ENCODE results near the gene POLR1G. TPM values are rescaled to one million over a fixed set of nuclear protein-coding genes. Genes with fewer than 3 reads are reported as not detected.
A peak's percentile ranks its signal among the peaks of the same experiment; 100 is the strongest.

POLR1G gene
- total and polyA plus RNA-seq, 2 experiments from 2014 or later = 2.5 to 3.3 TPM

DNA sequence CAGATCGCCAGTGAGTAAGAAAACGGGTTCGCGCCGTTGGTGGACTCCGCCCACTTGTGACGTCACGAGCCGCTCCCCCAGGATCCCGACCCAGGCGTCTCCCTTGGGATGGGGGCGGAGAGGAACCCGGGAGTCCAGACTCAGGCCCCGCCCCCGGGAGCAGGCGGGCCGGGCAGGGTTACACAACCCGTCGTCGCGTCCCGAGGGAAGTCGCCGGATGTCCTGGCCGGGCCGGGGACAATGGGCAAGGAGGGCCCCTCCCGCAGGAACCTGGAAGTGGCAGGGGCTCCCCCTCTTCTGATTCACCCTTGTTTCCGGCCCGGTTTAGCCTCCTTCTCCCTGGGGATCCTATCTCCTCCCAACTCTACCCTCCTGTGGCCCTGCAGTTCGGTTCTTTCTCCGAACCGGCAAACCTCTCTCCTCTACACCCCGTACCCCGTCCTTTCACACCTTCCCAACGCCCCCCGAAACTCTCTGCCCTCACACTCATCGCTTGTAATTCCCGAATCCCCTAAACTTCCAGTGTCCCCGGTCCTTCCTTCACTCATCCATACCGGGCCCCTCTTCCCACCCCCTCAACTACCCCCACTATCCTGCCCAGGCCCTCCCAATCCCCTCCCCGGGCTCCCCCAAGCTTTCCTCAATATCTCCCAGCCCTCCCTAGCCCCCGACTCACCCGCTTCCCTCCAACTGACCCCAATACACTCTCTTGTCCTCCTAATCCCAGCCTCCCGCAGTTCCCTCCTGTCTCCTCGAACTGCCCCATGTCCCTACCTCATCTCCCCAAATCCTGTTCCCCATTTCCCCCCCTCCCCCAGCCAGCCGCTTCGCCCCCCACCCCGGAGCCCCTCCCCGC lies 37.2 kb downstream of the POLR1G start:
- no peaks in the 10 kb centered on the region for H3K79me2 ChIP-seq
- no peaks in the 10 kb centered on the region for H4K20me1 ChIP-seq (ENCODE audit: insufficient read depth, poor library complexity, severe bottlenecking)
- no peaks in the 10 kb centered on the region for H3K9me2 ChIP-seq (replicated peaks; ENCODE audit: insufficient read depth)
- no peaks in the 10 kb centered on the region for H3K36me3 ChIP-seq (replicated peaks; ENCODE audit: insufficient read depth, low read depth)
- WGBS (ENCODE audit: low lambda C conversion rate, missing lambda C conversion rate) = 4% methylated on average over 28 of the region's 49 CpGs
- H3K27me3 ChIP-seq = no peaks in the 10 kb centered on the region
- peak overlapping the region; percentile 30 for H3K4me3 ChIP-seq
- no peaks in the 10 kb centered on the region for H3K9me3 ChIP-seq (ENCODE audit: low read depth)
- H2AFZ ChIP-seq = peak overlapping the region; percentile 46
- peak overlapping the region; percentile 92 for H3K27ac ChIP-seq
- peak; percentile 98 for DNase-seq (ENCODE audit: low spot score)
- TF ChIP-seq EZH2 (IDR thresholded peaks at IDR 0.05; ENCODE audit: borderline replicate concordance) (no peak), CTCF (IDR thresholded peaks at IDR 0.05; ENCODE audit: poor library complexity) (no peak), EZH2phosphoT487 (IDR thresholded peaks at IDR 0.05; ENCODE audit: low read depth, severe bottlenecking, unreplicated experiment) (no peak)
- peak overlapping the region; percentile 86 for H3K4me2 ChIP-seq
- H3K4me1 ChIP-seq (ENCODE audit: insufficient read depth) = peaks cover 18% of the 10 kb centered on the region

DNA sequence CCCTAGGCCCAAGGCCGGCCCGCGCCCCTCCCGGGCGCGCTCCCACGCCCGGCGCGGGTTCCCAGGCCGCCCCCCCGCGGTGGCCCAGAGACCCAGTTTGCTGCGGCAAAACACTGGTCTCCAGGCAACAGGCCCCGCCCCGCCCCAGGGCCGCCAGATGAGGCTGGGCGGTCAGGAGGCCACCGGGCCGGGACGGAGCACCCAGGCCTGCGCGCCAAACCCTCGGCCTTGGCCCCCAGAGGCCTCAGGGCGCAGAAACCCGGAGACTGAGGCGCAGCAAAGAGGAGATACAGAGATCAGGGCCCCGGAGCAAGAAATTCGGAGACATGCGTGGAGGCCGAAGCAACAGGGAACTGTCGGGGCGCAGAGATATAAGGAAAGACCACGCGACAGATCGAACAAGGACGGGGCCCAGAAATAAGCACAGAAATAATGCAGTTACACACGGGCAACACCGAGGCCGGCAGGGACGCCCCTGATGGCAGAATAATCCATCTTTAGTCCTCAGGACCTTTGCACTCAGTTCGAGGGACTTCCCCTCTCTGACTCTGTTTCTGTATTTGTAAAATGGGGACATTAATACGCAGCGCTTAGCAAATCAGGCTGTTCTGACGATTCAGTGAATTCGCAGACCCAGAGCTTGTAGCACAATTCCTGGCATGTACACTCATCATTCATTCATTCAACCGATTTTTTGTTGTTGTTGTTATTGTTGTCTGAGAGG lies 38.0 kb downstream of the POLR1G start:
- 26% methylated on average over 36 of the region's 47 CpGs for WGBS (ENCODE audit: low lambda C conversion rate, missing lambda C conversion rate)
- Histone ChIP-seq H3K4me1 (ENCODE audit: insufficient read depth) (peaks cover 18% of the 10 kb centered on the region), H3K27me3 (no peaks in the 10 kb centered on the region), H3K4me3 (peak overlapping the region; percentile 2), H3K4me2 (peak overlapping the region; percentile 86), H4K20me1 (ENCODE audit: insufficient read depth, poor library complexity, severe bottlenecking) (no peaks in the 10 kb centered on the region), H3K79me2 (no peaks in the 10 kb centered on the region), H3K36me3 (replicated peaks; ENCODE audit: insufficient read depth, low read depth) (no peaks in the 10 kb centered on the region), H3K9me3 (ENCODE audit: low read depth) (no peaks in the 10 kb centered on the region), H3K27ac (peak overlapping the region; percentile 92), H3K9me2 (replicated peaks; ENCODE audit: insufficient read depth) (no peaks in the 10 kb centered on the region), H2AFZ (peak overlapping the region; percentile 14)
- DNase-seq (ENCODE audit: low spot score) = peak; percentile 96
- TF ChIP-seq EZH2 (IDR thresholded peaks at IDR 0.05; ENCODE audit: borderline replicate concordance) = no peak
- no peak for TF ChIP-seq EZH2phosphoT487 (IDR thresholded peaks at IDR 0.05; ENCODE audit: low read depth, severe bottlenecking, unreplicated experiment)
- TF ChIP-seq CTCF (IDR thresholded peaks at IDR 0.05; ENCODE audit: poor library complexity) = no peak

DNA sequence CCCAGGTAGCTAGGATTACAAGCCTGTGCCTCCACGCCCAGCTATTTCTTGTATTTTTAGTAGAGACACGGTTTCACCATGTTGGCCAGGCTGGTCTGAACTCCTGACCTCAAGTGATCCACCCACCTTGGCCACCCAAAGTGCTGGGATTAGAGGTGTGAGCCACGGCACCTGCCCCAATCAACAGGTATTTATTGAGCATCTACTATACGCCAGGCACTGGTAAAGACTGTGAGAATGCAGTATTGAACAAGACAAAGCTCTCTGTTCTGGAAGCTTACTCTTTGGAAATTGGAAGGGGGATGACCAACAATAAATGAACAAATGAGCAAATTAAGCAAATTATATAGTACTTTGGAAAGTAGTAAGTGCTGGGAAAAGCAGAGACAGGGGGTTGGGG lies 38.7 kb downstream of the POLR1G start:
- Histone ChIP-seq H3K4me3 (no peak overlapping the region), H3K4me1 (ENCODE audit: insufficient read depth) (peaks cover 17% of the 10 kb centered on the region), H3K9me3 (ENCODE audit: low read depth) (no peaks in the 10 kb centered on the region), H3K9me2 (replicated peaks; ENCODE audit: insufficient read depth) (no peaks in the 10 kb centered on the region), H2AFZ (no peak overlapping the region), H3K79me2 (no peaks in the 10 kb centered on the region), H4K20me1 (ENCODE audit: insufficient read depth, poor library complexity, severe bottlenecking) (no peaks in the 10 kb centered on the region), H3K27ac (no peak overlapping the region), H3K36me3 (replicated peaks; ENCODE audit: insufficient read depth, low read depth) (no peaks in the 10 kb centered on the region), H3K27me3 (no peaks in the 10 kb centered on the region), H3K4me2 (no peak overlapping the region)
- TF ChIP-seq EZH2phosphoT487 (IDR thresholded peaks at IDR 0.05; ENCODE audit: low read depth, severe bottlenecking, unreplicated experiment) (no peak), CTCF (IDR thresholded peaks at IDR 0.05; ENCODE audit: poor library complexity) (no peak), EZH2 (IDR thresholded peaks at IDR 0.05; ENCODE audit: borderline replicate concordance) (no peak)
- 89% methylated on average over 4 of the region's 4 CpGs for WGBS (ENCODE audit: low lambda C conversion rate, missing lambda C conversion rate)
- no peak for DNase-seq (ENCODE audit: low spot score)
